ENCODE results near the gene TNIP3.

The TNIP3 gene

DNA sequence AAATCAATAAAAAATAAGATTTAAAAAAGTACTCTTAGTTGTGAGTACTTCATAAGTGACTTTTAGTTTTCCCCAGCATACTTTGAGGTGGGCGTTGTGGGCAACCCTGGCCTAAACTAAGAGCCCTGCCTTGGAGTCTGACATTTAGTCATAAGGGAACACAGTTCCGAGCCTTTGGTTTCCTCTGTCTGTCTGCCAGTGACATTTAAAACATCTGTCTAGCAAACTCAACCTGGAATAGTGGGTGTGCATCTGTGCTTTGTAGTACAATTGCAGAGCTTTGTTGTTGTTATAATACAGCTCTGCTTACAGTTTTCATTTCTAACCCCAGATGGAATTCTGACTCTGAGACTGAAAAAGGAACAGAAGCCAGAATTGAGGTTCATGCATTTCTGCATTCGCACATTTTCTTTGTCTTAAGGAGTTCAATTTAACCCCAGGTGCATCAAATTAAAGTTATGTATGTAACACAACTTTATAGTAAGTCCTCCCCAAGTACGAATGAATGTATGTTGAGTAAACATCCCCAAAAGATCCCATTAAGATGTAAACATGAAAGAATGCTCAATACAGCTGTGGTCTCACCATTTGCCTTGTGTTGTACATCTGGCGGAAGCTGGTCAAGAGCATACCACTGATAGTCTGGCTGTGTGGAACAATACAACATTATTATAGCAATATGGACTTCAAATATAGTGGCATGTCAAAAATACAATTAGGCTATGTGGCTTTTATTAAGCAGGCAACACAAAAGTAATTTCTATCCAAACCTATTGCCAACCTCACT lies 25.9 kb downstream of the TNIP3 start:
- DNase-seq (ENCODE audit: low read depth in 2 of 2), result peak in 1 of 2 donors; percentile 21

DNA sequence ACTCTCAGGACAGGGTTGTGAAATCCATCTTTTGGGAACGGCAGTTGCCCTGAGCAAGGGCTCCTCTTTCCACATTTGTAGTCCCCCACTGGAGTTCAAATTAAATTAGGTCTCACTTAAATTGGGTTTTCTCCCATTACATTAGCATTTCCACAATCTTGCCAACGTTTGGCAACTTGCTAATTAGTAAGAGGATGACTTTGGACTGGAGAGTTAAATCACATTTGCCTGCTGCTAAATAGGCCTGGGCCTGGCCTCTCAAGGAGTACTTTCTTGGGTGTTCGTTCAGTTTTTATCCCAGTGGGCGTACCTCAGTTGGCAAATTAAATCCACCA lies 33.8 kb downstream of the TNIP3 start:
- DNase-seq (ENCODE audit: low read depth in 2 of 2), result no peak

DNA sequence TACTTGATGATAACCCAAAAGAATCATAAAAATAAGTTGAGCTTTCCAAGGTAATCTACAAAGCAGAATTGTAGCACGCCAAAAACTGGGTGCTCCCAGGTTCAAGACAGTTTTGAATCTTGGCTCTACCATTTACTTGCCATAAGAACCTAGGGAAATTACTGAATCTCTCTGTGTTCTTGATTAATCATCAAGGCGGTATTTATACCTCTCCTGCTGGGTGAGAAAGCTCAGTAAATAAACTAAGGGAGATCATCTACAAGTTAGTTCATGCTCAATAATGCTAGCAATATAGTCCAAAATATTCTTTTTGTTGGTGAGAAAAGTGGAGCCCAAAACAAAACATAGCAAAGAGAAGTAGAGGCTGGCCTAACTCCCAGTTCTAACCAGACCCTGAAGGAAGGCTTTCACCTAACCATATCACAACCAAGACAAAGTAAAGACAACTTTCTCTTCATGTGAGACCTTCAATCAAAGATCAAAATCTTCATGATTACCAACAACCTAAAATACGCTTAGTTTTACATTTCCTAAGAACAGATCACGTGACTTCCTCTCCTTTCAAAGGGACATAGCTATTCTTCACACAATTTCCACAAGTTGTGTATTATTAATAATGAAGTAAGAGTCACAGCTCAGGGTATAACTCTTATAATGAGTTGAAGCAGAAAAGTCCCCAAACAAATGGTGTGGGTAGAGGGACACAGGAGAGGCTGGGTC lies 34.4 kb downstream of the TNIP3 start:
- no peak for DNase-seq (ENCODE audit: low read depth in 2 of 2)

DNA sequence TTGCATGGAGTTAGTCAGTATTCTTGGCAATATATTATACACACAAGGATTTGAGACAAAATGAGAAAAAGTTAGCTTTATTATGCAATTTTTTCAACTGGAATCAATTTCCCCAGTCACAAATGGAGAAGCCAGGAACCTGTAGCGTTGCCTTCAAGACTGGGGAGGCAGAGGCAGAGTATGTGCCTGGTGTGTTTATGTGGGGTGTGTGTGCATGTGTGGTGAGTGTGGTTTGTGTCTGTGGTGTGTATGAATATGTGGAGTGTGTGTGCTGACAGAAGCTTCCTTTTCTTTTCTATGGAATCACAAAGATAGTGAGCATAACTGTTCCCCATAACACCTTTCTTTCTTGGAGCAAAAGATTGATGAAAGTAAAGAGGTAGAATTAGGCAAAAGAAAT lies 37.0 kb downstream of the TNIP3 start:
- no peak for DNase-seq (ENCODE audit: low read depth in 2 of 2)

DNA sequence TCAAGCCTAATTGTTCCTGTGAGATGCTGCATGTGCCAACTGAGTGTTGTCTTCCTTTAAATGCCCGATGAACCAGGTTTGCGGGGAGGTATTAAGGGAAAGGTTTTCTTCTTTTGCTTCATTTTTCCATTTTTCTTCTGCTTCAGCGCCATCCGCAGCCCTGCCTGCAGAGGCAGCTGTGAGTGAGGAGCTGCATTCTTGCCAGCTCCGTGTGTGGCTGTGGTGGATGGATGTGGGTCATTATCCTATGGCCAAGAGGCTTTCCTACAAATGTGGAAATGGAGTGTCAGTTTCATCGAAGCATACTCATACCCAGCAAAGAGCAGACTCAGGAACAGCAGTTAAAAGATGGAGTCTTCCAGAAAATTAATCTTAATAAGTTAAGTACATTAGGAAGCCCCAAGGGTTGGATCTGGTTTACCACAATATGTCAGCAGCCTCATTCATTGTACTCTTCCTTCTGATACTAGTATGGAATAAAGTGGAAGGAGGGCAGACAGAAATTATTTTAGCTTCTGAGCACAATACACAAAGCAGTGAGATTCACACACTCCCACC lies 37.6 kb downstream of the TNIP3 start:
- DNase-seq (ENCODE audit: low read depth in 2 of 2), result no peak

DNA sequence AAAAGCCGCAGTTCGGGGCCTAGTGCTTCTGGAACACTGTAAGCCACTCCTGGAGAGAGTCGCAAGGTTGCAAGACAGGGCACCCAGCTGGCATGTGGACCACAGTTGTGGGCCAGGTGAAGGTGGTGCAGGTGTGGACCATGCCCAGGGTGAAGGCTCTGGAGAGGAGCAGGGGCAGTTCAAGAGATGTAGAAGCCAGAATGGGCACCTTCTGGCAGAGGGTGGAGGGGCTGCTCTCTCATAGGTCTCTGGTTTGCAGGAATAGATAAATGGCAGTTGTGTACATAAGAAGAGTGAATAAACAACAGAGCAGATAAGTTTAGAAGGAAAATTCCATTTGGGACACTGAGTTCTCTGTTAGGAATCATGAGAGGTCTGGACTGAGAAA lies 38.6 kb downstream of the TNIP3 start:
- DNase-seq (ENCODE audit: low read depth in 2 of 2), result no peak

DNA sequence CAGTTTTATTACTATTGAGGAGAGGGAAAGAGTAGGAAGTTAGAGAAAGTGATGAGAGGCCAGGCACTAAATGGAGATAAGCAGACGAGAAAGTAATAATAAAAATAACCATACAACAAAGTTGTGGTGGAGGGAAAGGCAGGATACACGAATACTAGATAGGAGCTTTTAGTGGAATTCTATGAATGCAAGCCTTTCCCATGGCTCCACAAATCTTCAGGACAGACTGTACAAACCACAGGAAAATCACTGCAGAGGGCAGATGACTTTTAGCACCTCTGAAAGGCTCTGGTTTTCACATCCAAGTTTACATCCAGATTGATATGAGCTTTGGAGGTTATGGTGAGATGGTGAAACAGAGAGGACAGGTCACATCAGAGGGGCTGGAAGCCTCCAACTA lies 41.5 kb downstream of the TNIP3 start:
- DNase-seq (ENCODE audit: low read depth in 2 of 2), result no peak

DNA sequence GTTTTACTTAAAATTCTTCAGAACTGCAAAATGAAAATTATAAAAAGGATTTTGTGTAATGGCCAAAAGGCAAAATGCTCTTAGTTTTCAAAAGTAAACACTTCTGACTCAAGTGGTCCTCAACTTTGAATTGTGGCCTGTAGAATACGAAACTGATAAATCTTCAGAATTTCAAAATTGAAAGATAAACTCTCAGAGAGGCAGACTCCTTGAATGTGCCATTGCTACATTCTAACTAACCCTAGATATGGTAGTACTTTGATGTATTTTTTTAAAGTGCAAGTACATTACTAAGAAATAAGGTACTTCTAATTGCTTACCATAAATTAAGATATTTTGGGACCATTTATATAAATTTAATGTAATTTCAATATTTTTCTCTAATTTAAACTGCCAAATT lies 44.4 kb downstream of the TNIP3 start:
- DNase-seq (ENCODE audit: low read depth in 2 of 2), result no peak

DNA sequence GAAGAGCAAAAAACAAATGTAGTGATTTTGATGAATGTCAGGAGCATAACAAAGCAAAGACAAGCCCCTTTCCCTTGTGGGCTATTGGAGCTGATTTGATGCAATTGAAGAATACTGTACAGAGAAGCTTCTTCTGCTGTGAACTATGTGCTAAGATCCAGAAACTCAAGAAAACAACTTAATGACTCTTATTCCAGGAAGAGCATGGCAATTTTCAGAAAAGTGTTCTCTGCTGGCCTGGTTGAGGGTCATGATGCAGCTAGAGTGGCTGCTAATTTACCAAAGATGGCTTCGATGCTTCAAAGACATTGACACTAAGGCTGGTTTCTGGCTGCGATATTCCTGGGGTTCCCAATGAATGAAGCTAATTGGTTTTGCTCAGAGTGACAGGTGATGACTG lies 45.8 kb downstream of the TNIP3 start:
- no peak for DNase-seq (ENCODE audit: low read depth in 2 of 2)

DNA sequence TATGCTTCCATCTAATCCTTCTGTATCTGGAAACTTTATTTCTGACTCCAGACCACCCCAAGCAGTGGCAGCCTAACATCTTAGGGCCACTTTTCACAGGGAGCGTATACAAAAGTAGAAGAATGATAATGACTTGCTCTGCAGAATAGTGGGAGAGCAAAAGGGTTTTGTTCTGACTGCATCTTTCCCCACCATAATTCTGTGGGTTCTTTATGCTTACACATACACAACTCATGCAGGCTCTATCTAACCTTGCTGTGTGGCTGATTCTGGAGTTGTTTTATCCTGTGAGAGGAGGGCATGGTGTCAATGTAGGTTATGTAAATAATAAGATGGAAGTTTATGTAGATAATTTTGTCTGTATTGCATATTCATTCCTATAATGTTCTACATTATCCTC lies 49.4 kb downstream of the TNIP3 start:
- no peak for DNase-seq (ENCODE audit: low read depth in 2 of 2)

DNA sequence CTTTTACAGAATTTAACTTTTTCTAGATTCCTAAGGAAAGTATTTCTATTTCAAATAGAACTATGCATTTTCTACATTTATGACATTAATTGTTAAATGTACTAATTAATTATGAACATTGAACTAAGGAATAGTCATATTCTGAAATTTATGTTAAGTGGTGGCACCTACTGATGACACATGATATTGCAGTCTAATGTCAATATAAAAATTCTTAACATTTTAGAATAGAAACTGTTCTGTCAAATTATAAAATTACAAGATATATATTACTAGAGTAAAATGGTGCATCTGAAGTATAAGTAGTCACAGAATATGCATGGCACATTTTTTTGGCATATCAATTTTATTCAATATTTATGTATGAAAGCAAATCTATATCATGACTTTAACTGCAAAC lies 51.6 kb downstream of the TNIP3 start:
- DNase-seq (ENCODE audit: low read depth in 2 of 2), result no peak

DNA sequence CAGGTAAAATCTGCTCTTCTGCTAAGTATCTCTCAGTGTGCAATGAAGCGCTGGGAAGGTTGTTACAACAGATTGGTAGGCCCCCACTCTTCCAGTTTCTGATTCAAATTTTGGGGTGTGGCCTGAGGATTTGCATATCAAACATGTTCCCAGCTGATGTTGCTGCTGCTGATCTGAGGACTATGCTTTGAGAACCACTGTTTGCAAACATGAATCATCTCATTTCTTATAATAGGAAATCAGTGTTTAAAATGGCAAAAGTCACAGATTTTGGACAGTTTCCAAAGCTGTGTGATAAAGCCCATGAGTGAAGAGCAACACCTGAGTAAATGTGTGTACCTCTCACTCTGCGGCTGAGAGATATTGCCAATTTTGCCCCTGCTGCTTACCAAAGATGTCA lies 55.6 kb downstream of the TNIP3 start:
- no peak for DNase-seq (ENCODE audit: low read depth in 2 of 2)

DNA sequence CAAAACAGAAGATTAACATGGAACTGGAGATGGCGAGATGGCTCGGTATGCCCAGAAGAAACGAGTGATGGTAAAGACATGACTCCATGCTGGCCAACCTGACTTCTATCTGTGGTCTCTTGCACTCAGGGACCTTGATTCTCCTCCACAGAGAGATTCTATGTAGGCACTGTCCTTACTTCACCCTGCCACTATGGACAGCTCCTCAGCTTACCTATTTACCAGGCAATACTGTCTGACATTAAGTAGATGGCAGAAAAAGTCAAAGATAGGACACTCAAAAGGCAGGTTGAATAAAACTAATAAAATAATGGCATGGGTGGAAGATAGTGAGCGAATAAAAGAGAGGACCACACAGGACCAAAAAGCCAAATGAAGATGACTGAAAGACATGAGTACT lies 56.6 kb downstream of the TNIP3 start:
- DNase-seq (ENCODE audit: low read depth in 2 of 2), result no peak

DNA sequence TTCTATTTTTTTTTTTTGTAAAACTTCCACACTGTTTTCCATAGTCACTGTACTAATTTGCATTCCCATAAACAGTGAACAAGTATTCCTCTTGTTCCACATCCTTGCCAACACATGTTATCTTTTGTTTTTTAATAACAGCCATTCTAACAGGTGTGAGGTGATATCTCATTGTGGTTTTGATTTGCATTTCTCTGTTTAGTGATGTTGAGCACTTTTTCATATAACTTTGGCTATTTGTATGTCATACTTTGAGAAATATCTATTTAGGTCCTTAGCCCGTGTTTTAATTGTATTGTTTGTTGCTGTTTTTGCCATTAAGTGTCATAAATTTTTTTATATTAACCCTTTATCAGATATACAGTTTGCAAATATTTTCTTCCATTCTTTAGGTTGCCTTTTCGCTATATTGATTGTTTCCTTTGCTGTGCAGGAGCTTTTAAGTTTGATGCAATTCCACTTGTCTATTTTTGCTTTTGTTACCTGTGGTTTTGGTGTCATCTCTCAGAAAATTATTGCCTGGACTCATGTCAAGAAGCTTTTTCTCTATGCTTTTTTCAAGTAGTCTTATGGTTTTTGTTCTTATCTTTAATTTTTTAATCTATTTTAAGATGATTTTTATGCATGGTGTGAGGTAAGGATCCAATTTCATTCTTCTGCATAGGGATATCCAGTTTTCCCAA lies 63.9 kb downstream of the TNIP3 start:
- DNase-seq (ENCODE audit: low read depth in 2 of 2), result no peak

DNA sequence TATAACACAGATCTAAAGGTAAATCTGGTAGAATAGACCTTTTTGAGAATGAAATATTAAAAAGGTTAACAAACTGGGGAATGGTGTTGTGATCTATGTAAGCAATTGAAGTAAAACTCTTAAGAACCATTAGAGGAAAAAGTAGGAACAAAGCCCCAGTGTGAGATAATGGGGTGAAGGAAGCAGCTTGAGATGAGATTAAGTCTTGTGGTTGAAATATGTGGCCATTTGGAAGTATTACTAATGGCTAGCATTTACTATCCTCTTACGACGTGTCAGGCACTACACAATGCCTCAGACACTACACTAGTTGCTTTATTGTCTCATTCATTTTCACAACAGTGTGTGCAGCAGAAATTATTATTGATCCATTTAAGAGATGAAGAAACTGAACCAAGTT lies 65.9 kb downstream of the TNIP3 start:
- DNase-seq (ENCODE audit: low read depth in 2 of 2), result no peak

DNA sequence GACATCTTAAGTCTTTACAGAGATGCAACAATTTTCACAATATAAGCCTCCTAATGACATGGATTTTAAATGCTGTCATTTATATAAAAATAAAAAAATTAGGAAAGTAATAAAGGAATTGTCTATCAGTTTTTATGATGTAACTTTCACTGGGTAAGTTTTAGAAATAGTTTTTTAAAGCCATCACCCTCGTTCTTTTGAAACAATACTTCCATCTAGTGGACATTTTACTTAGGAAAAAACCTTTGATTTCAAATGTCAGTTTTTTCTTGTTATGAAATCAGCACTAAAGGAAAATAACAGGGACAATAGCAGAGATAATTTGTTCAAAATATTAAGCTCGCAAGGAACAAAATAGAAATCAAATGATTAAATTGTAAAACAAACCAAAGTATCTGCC lies 67.5 kb downstream of the TNIP3 start:
- DNase-seq (ENCODE audit: low read depth in 2 of 2), result no peak

DNA sequence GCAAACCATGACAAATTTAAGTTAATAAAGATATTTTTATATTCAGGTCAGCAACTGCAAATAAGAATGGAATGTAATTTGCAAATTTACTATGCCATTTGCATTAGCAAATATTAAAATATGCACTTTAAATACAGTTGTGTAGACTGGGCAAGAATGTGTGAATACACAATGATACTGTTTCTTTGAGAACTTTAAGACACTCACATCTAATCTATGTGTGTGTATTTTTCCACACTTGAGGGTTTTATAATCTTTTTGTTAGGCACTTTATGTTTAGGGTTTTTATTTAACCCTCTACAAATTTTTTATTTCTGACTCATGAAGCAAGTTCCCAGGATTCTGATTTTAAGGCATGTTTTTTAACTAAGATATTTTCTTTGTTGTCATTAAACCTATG lies 67.9 kb downstream of the TNIP3 start:
- no peak for DNase-seq (ENCODE audit: low read depth in 2 of 2)

DNA sequence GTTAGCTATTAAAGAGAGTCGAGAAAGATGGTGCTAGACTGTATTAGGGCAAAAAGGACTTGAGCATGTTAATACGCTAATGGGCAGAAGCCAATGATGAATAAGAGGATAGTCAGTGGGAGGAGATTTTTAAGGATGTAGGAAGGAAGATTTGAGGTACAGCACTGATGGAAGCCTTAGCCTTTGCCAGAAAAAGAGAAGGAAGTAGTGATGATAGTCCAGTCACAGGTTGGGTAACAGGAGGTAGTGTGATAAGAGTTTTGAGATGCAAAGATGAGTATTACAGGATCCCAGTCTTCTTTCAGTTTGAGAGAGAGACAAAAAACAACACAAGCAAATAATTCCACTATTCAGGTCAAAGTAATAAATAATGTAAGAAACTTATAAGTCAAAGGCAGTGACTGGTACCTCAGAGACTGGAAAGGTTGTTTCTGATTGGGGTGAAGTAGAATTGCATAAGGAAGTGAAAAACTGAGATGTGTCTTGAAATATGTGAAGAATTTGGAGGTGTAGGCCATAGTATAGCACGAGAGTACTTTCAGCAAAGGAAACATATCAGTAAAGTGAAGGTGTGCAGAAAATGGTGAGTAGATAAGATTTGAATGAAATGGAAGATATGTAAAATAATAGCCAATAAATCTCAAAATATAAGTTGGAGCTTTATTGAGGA lies 69.7 kb downstream of the TNIP3 start:
- DNase-seq (ENCODE audit: low read depth in 2 of 2), result no peak

DNA sequence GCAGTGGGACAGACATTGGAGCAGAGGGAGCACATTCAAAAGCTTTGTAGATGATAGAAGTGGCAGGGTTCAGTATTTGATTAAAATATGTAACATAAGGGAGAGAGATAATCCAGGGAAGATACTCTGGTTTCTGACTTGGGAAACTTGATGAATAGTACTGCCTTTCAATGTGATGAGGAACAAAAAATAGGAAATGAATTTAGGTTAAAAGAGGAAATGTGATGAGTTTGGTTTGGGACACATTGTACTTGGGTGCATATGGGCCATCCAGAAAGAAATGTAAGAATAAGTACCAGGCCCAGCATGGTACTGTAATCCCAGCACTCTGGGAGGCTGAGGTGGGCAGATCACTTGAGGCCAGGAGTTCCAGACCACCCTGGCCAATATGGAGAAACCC lies 70.9 kb downstream of the TNIP3 start:
- DNase-seq (ENCODE audit: low read depth in 2 of 2), result no peak

DNA sequence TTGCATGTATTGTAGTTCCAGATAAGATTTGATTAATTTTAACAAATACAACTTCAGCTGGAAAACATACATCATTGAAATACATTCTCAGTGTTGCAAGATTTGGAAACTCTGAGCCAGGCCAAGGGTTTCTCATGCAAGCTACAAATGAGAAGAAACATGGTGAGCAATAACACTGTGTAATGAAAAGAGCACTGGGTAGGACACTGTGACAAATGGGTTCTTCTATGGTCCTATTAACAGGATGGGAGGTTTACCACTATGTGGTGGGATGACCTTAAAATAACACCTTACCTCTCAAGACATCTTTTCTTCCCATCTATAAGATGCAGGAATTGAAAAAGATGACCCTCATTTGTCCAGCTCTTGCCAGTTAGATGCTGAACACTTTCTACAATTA lies 72.2 kb downstream of the TNIP3 start:
- DNase-seq (ENCODE audit: low read depth in 2 of 2), result no peak

DNA sequence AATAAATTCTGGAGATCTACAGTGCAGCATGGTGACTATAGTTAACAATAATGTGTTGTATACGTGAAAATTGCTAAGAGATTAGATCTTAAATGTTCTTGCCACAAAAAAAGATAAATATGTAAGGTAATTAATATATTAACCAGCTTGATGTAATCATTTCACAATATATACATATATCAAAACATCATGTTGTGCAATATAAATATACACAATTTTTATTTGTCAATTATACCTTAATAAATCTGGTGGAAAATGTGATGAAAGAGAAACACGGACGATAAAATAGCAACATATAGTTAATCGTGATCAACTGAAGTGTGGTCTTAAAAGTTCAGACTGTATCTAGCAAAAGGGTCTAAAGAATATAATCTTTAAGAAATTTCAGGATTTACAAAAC lies 75.3 kb downstream of the TNIP3 start:
- DNase-seq (ENCODE audit: low read depth in 2 of 2), result no peak
